IPS DF 6.9 (cell line): ENCODE results near the gene PID1.
"Not testable (repeated sequence)": the region's sequence is repeated elsewhere in the genome, so short reads cannot be mapped to it uniquely, and the experiment has no call there.

Source experiments
- DNase-seq: peaks from one replicate; pipeline ENCODE4 v3.0.0-alpha.2; 2013; ENCODE audit warnings: low read depth, low spot score
- H3K27ac ChIP-seq: one replicate; pipeline ENCODE4 v1.5.1; 2013; ENCODE audit warnings: low read length, control low read depth
- H3K27me3 ChIP-seq: 2 replicates; pipeline ENCODE4 v1.6.1; 2013; ENCODE audit warnings: mild to moderate bottlenecking, low read length; ENCODE audit not compliant: control insufficient read depth, insufficient read depth
- H3K36me3 ChIP-seq: 2 replicates; pipeline ENCODE4 v1.6.1; 2013; ENCODE audit warnings: low read length; ENCODE audit not compliant: control insufficient read depth, insufficient read depth
- H3K4me1 ChIP-seq: 2 replicates; pipeline ENCODE4 v1.6.1; 2013; ENCODE audit warnings: low read length; ENCODE audit not compliant: control insufficient read depth, insufficient read depth
- H3K4me3 ChIP-seq: 2 replicates; pipeline ENCODE4 v1.5.1; 2013; ENCODE audit warnings: mild to moderate bottlenecking, low read length
- H3K9me3 ChIP-seq: 2 replicates; pipeline ENCODE4 v1.6.1; 2013; ENCODE audit warnings: low read length, inconsistent platforms; ENCODE audit not compliant: control insufficient read depth, insufficient read depth
- WGBS: extraction: QIAGEN DNeasy Blood & Tissue Kit; methylation state at CpG from one replicate; pipeline ENCODE4 v1.1.7; 2013; ENCODE audit warnings: mixed read lengths, missing lambda C conversion rate; ENCODE audit not compliant: insufficient read length, insufficient coverage; 5-methylcytosine and 5-hydroxymethylcytosine counted together

PID1 gene

DNA sequence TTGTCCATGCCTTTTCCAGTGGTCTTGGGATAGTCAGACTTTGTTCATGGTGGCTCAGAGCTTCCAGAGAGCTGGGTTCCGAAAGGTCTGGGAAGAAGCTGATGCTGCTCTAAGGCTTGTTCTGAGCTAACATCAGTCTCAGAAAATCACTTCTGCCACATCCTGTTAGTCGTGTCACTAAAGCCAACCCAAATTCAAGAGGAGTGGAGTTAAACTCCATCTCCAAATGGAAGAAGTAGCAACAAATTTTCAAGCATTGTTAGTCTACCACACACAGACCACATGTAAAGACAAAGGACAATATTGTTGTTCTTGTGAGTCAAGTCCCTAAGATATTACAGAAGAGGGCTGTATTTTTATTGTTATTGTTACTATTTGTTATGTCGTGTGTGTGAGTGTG is 77.8 kb downstream of the PID1 start:
- Histone ChIP-seq H3K4me1 (no peaks in the 10 kb centered on the region), H3K27ac (no peak overlapping the region), H3K9me3 (no peaks in the 10 kb centered on the region), H3K36me3 (no peaks in the 10 kb centered on the region), H3K27me3 (no peaks in the 10 kb centered on the region), H3K4me3 (no peak overlapping the region)
- no peak for DNase-seq
- WGBS: 100% methylated on average over 1 of the region's 3 CpGs

DNA sequence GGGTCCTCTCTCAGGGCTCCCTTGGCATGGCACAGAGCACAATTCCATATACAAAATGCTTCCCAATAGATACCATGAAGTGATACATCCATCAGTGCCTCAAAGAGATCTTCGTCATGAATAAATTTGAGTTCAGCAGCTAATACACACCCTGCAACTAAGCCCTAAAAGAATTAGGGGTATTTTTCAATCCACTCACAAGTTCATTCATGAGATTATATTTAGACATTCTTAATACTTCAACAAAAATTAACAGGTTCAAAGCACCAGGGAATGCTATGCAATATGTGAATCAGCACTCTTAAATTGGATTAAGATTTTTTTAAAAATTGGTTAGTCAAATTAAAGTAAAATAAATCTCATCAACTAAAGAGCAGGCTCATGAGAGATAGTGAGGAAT is 79.7 kb downstream of the PID1 start:
- Histone ChIP-seq H3K9me3 (no peaks in the 10 kb centered on the region), H3K4me3 (no peak overlapping the region), H3K27me3 (no peaks in the 10 kb centered on the region), H3K4me1 (no peaks in the 10 kb centered on the region), H3K36me3 (no peaks in the 10 kb centered on the region), H3K27ac (no peak overlapping the region)
- no peak for DNase-seq
- no CpG with 5 or more reads among the region's 1 CpG for WGBS

DNA sequence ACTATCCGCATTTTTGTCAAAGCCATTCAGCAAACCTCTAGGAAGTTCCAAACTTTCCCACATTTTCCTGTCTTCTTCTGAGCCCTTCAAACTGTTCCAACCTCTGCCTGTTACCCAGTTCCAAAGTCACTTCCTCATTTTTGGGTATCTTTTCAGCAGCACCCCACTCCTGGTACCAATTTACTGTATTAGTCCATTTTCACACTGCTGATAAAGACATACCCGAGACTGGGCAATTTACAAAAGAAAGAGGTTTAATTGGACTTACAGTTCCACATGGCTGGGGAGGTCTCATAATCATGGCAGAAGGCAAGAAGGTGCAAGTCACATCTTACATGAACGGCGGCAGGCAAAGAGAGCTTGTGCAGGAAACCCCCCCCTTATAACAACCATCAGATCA is 84.0 kb downstream of the PID1 start:
- not testable (repeated sequence) for H3K9me3 ChIP-seq, H3K27me3 ChIP-seq, DNase-seq, H3K27ac ChIP-seq, H3K4me1 ChIP-seq, H3K4me3 ChIP-seq, H3K36me3 ChIP-seq
- WGBS: no CpG with 5 or more reads among the region's 4 CpGs

DNA sequence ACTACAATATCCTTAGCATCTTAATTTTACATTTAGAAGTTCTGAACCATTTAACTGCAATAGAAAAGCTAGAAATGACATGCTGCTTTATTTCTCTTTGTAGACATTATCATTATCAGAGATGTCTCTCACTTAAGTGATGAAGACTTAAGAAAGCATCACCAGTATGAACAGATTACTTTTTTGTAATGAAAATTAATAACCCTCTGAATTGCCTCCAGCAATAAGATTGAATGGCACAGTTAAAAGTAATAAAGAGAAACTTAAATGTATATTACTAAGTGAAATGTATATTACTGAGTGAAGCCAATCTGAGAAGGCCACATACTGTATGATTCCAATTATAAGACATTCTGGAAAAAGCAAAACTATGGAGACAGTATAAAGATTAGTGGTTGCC is 89.4 kb downstream of the PID1 start:
- Histone ChIP-seq H3K4me3 (no peak overlapping the region), H3K4me1 (no peaks in the 10 kb centered on the region), H3K27ac (no peak overlapping the region), H3K27me3 (no peaks in the 10 kb centered on the region), H3K36me3 (no peaks in the 10 kb centered on the region), H3K9me3 (no peaks in the 10 kb centered on the region)
- no peak for DNase-seq

DNA sequence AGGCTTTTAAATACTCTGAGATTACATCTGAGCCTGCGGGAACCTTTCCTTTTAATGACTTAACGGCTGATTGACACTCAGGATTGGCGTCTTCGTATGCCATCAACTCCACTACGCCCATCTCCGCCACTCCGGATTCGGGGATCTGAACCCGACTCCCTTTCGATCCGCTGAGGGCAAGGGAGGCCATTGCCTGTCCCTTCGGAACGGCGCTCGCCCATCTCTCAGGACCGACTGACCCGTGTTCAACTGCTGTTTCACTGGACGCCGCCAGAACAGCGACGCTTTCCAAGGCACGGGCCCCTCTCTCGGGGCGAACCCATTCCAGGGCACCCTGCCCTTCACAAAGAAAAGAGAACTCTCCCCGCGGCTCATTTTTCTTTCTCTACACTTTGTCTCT is 90.4 kb downstream of the PID1 start:
- WGBS: no CpG with 5 or more reads among the region's 26 CpGs
- Histone ChIP-seq H3K36me3 (no peaks in the 10 kb centered on the region), H3K27me3 (no peaks in the 10 kb centered on the region), H3K4me1 (no peaks in the 10 kb centered on the region), H3K27ac (no peak overlapping the region), H3K9me3 (no peaks in the 10 kb centered on the region), H3K4me3 (no peak overlapping the region)
- DNase-seq: no peak

DNA sequence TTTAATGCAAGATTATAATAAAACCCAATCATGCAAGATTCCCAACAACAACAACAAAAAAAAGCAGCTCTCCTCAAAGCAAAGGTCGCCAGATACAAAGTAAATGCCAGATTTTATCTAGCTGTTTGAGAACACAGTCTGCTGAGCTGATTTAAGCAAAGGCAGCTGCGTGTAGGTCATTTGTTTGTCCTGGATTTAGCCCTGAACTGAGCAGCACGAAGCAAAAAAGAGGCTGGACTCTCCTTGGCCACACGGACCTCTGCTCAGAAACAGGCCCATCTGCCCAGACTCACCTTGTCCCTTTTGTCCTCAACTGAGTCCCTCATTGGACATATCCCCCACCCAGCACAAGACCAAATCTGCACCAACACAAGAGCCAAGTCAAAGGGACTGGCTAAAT is 91.5 kb downstream of the PID1 start:
- Histone ChIP-seq H3K4me1 (no peaks in the 10 kb centered on the region), H3K27me3 (no peaks in the 10 kb centered on the region), H3K36me3 (no peaks in the 10 kb centered on the region), H3K4me3 (no peak overlapping the region), H3K27ac (no peak overlapping the region), H3K9me3 (no peaks in the 10 kb centered on the region)
- no peak for DNase-seq
- no CpG with 5 or more reads among the region's 4 CpGs for WGBS

DNA sequence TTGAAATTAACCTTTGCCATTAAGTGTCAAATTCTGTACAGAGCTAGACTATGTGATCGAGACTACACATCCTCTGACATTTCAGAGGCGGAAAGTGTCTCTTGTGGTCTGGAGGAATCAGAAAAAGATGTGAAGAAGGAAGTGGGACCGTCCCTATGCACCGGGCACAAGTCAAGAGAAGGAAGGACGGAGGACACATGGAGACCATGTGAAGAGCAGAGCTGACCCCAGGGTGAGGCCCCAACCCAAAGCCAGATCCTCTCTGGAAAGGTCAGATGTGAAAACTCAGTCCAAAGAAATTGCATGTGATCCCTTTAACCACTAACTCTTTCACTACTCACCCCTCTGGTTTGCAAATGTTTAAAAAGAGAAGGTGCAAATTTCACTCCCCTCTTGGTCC is 92.4 kb downstream of the PID1 start:
- Histone ChIP-seq H3K9me3 (no peaks in the 10 kb centered on the region), H3K27ac (no peak overlapping the region), H3K27me3 (no peaks in the 10 kb centered on the region), H3K36me3 (no peaks in the 10 kb centered on the region), H3K4me3 (no peak overlapping the region), H3K4me1 (no peaks in the 10 kb centered on the region)
- DNase-seq: no peak
- WGBS: no CpG with 5 or more reads among the region's 5 CpGs

DNA sequence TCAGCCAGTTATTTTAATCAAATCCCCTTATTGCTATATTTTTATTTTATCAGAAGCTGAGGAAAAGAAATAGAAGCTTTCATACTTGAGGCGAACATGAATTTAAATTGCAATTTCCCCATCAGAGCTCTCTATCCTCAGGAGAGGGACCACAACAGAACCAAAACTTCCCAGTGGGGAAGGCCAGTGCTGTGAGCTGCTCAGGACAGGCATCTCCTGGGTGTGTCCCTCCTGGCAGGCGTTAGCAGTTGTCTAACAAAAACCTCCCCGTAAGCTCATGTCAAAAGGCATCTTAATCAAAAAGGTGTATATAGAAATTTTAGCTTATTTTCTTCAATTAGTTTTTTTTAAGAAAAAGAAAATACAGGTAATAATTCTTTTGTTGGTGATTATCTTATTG is 93.0 kb downstream of the PID1 start:
- Histone ChIP-seq H3K9me3 (no peaks in the 10 kb centered on the region), H3K36me3 (no peaks in the 10 kb centered on the region), H3K27ac (no peak overlapping the region), H3K27me3 (no peaks in the 10 kb centered on the region), H3K4me3 (no peak overlapping the region), H3K4me1 (no peaks in the 10 kb centered on the region)
- no peak for DNase-seq
- no CpG with 5 or more reads among the region's 3 CpGs for WGBS

DNA sequence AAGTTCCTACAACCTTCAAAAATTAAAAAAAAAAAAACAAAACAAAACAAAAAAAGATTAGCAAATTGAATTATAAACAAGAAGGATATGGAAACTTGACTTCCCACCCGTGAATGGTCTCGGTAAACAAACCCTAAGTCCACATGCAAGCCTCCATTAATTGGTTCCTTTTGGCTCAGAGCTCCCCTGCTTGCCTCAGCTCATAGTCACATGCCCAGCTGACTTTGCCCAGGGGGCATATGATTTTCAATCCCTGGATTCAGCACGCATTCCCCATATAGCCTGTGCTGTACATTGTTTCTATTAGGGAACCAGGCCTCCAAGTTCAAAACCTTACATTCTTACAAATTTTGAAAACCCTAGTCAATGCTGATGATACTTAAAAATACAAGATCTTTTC is 95.0 kb downstream of the PID1 start:
- H3K9me3 ChIP-seq: no peaks in the 10 kb centered on the region
- H3K4me1 ChIP-seq: no peaks in the 10 kb centered on the region
- H3K4me3 ChIP-seq: no peak overlapping the region
- WGBS: no CpG with 5 or more reads among the region's 3 CpGs
- no peak for DNase-seq
- no peaks in the 10 kb centered on the region for H3K36me3 ChIP-seq
- no peak overlapping the region for H3K27ac ChIP-seq
- H3K27me3 ChIP-seq: no peaks in the 10 kb centered on the region

DNA sequence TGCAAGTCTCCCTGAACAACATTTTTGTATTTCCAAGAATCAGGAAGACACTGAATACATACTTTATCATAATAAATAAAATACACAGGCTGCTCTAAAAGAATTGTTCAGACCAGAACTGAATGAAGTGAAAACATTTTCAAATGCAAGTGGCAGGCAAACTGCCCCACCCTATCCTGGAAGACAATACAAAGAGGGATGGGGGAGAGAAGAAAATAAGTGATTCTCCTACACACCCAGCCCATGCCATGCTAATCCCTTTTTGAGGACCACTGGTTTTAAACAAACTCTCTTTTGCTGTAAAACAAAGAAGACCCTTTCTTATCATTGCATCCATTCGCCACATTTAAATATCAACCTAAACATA is 95.6 kb downstream of the PID1 start:
- Histone ChIP-seq H3K36me3 (no peaks in the 10 kb centered on the region), H3K4me3 (no peak overlapping the region), H3K9me3 (no peaks in the 10 kb centered on the region), H3K27me3 (no peaks in the 10 kb centered on the region), H3K4me1 (no peaks in the 10 kb centered on the region), H3K27ac (no peak overlapping the region)
- no CpG with 5 or more reads among the region's 1 CpG for WGBS
- no peak for DNase-seq

DNA sequence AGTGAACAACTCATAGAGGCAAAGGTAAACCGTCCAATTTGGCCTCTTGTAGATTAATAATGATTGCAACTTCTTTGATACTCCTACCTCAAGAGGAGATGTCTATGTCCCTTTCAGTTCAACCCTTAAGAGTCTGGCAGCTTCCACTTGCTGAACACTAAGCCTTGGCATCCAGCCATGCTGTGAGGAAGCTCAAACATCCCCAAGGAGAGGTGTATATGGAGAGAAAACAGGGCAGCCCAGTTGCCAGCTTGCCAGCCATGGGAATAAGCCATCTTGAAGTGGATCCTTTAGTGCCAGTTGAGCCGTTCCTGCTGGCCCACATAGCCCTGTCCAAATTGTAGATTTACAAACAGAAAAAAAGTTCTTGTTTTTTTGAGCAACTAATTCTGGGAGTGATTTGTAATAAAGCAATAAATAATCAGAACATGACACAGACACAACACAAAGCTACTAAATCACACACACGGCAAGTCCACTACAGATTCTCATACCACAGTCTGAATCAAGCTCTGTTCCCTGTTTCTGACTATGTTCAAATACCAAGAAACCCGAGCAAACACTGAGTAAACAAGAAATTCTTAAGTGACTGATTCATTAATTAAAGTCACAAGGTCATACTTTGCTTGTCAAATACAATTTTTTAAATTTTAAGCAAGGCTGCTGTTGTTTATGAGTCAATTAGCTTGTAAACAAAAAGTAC is 96.1 kb downstream of the PID1 start:
- WGBS: no CpG with 5 or more reads among the region's 4 CpGs
- DNase-seq: no peak
- H3K9me3 ChIP-seq: no peaks in the 10 kb centered on the region
- no peaks in the 10 kb centered on the region for H3K27me3 ChIP-seq
- H3K27ac ChIP-seq: no peak overlapping the region
- no peaks in the 10 kb centered on the region for H3K36me3 ChIP-seq
- no peak overlapping the region for H3K4me3 ChIP-seq
- H3K4me1 ChIP-seq: no peaks in the 10 kb centered on the region
